GM23338 (cell line): ENCODE data around the gene AVPR2. TPM values are rescaled to one million over a fixed set of nuclear protein-coding genes. Genes with fewer than 3 reads are reported as not detected.

ENCODE experiments used
- ATAC-seq: fragments of 200-7000 bp; cut with Tn5 transposase; 3 replicates; pipeline ENCODE4 v1.9.1; 2020
- DNase-seq: peaks from one replicate; pipeline ENCODE4 v3.0.0-alpha.2; 2015; ENCODE audit warnings: low spot score
- H2AFZ ChIP-seq: fragments of 200-600 bp; sonication (generic); 2 replicates; pipeline ENCODE4 v1.8.0; 2016; ENCODE audit warnings: antibody characterized with exemption, mild to moderate bottlenecking, moderate library complexity
- H3F3A ChIP-seq: fragments of 200-600 bp; sonication (generic); replicated peaks from 2 replicates; pipeline ENCODE4 v1.8.0; 2017; ENCODE audit warnings: antibody characterized with exemption, mixed run types, low read depth
- H3K27ac ChIP-seq: fragments of 200-600 bp; sonication (generic); 2 replicates; pipeline ENCODE4 v1.6.1; 2016; ENCODE audit warnings: low read depth
- H3K27me3 ChIP-seq: fragments of 200-600 bp; sonication (generic); 2 replicates; pipeline ENCODE4 v1.8.0; 2016; ENCODE audit warnings: mild to moderate bottlenecking, mixed run types, moderate library complexity; ENCODE audit not compliant: insufficient read depth
- H3K36me3 ChIP-seq: fragments of 200-600 bp; sonication (generic); 2 replicates; pipeline ENCODE4 v1.8.0; 2016; ENCODE audit warnings: mild to moderate bottlenecking; ENCODE audit not compliant: insufficient read depth
- H3K4me1 ChIP-seq: fragments of 200-600 bp; sonication (generic); 2 replicates; pipeline ENCODE4 v1.8.0; 2016; ENCODE audit warnings: mild to moderate bottlenecking, moderate library complexity; ENCODE audit not compliant: insufficient read depth
- H3K4me2 ChIP-seq: fragments of 200-600 bp; sonication (generic); 2 replicates; pipeline ENCODE4 v1.7.1; 2017; ENCODE audit warnings: mixed run types
- H3K4me3 ChIP-seq: fragments of 200-600 bp; sonication (generic); 2 replicates; pipeline ENCODE4 v1.6.1; 2016; ENCODE audit warnings: mixed run types
- H3K79me2 ChIP-seq: fragments of 200-600 bp; sonication (generic); replicated peaks from 2 replicates; pipeline ENCODE4 v1.8.0; 2017; ENCODE audit warnings: mild to moderate bottlenecking; ENCODE audit not compliant: insufficient read depth
- H3K9me2 ChIP-seq: fragments of 200-600 bp; sonication (generic); 2 replicates; pipeline ENCODE4 v1.8.0; 2017; ENCODE audit not compliant: insufficient read depth
- H4K20me1 ChIP-seq: fragments of 200-600 bp; sonication (generic); replicated peaks from 2 replicates; pipeline ENCODE4 v1.8.0; 2017; ENCODE audit warnings: mild to moderate bottlenecking; ENCODE audit not compliant: insufficient read depth
- H3K27ac Mint-ChIP-seq: 2 replicates; pipeline ENCODE4 v1.8.0; 2020; ENCODE audit warnings: inconsistent platforms, mild to moderate bottlenecking, moderate library complexity, mixed read lengths
- H3K27me3 Mint-ChIP-seq: 3 replicates; pipeline ENCODE4 v1.8.0; 2022; ENCODE audit warnings: low read depth, mild to moderate bottlenecking, moderate library complexity, mixed read lengths, inconsistent platforms; ENCODE audit not compliant: insufficient read depth, poor library complexity
- H3K36me3 Mint-ChIP-seq: 3 replicates; pipeline ENCODE4 v1.8.0; 2021; ENCODE audit warnings: low read depth, mild to moderate bottlenecking, inconsistent platforms, moderate library complexity, mixed read lengths
- H3K4me1 Mint-ChIP-seq: 3 replicates; pipeline ENCODE4 v1.8.0; 2020; ENCODE audit warnings: mild to moderate bottlenecking, inconsistent platforms, mixed read lengths
- H3K4me3 Mint-ChIP-seq: 3 replicates; pipeline ENCODE4 v1.8.0; 2021; ENCODE audit warnings: moderate library complexity, mild to moderate bottlenecking, inconsistent platforms, mixed read lengths
- H3K9me3 Mint-ChIP-seq: 3 replicates; pipeline ENCODE4 v1.8.0; 2020; ENCODE audit warnings: moderate library complexity, mild to moderate bottlenecking, inconsistent platforms, mixed read lengths
- CREB1 ChIP-seq: fragments of 250-450 bp; sonication (Bioruptor Pico); IDR thresholded peaks from 2 replicates; pipeline ENCODE4 v1.5.0; 2020; ENCODE audit warnings: low read depth, mild to moderate bottlenecking, moderate library complexity
- ETS1 ChIP-seq: IDR thresholded peaks from 2 replicates; pipeline ENCODE4 v1.6.1; 2016; ENCODE audit warnings: antibody characterized with exemption
- EZH2phosphoT487 ChIP-seq: fragments of 200-600 bp; sonication (generic); IDR thresholded peaks from one replicate; pipeline ENCODE4 v1.8.1; 2018; ENCODE audit warnings: antibody characterized with exemption; ENCODE audit not compliant: unreplicated experiment
- ZNF114 ChIP-seq: fragments of 250-450 bp; sonication (Bioruptor Pico); IDR thresholded peaks from 2 replicates; pipeline ENCODE4 v1.5.0; 2020; ENCODE audit warnings: mild to moderate bottlenecking, moderate library complexity
- ZNF331 ChIP-seq: fragments of 250-450 bp; sonication (Bioruptor Pico); IDR thresholded peaks from 2 replicates; pipeline ENCODE4 v1.5.0; 2020; ENCODE audit warnings: low read depth, mild to moderate bottlenecking, moderate library complexity
- polyA plus RNA-seq: library from polyadenylated mRNA; unstranded; fragments of >200 nt; fragmentation: Nextera tagmentation; extraction: Ambion mirVana; gene quantifications from 2 replicates; pipeline ENCODE4 v1.2.1, GENCODE V29; 2016
- total RNA-seq: library from RNA; depleted of rRNA; stranded (reverse); fragments of >200 nt; shearing (Covaris generic); gene quantifications from 2 replicates; pipeline ENCODE4 v1.2.3, GENCODE V29; 2014
- TF ChIP-seq, protein P1 (sequence below), 2 experiments: fragments of 200-600 bp in 1 of 2; sonication (generic) in 1 of 2; conservative IDR thresholded peaks; 2 replicates each; pipeline versions ENCODE4 v1.5.1 to v1.6.1; 2016 to 2017; ENCODE audit warnings: antibody characterized with exemption in 2 of 2, low read depth in 2 of 2, mild to moderate bottlenecking in 2 of 2, moderate library complexity in 1 of 2
- TF ChIP-seq, protein P2 (sequence below): fragments of 250-450 bp; sonication (Bioruptor Pico); IDR thresholded peaks from 2 replicates; pipeline ENCODE4 v1.5.0; 2020; ENCODE audit warnings: mild to moderate bottlenecking, moderate library complexity

The AVPR2 gene
- total and polyA plus RNA-seq, 2 experiments from 2014 or later, result not detected

- TF ChIP-seq CREB1 (no peak), ZNF331 (CRISPR knock-in tag) (no peak), ZNF114 (CRISPR knock-in tag) (no peak), ETS1 (no peak), EZH2phosphoT487 (no peak)
- TF ChIP-seq, protein P1, sequence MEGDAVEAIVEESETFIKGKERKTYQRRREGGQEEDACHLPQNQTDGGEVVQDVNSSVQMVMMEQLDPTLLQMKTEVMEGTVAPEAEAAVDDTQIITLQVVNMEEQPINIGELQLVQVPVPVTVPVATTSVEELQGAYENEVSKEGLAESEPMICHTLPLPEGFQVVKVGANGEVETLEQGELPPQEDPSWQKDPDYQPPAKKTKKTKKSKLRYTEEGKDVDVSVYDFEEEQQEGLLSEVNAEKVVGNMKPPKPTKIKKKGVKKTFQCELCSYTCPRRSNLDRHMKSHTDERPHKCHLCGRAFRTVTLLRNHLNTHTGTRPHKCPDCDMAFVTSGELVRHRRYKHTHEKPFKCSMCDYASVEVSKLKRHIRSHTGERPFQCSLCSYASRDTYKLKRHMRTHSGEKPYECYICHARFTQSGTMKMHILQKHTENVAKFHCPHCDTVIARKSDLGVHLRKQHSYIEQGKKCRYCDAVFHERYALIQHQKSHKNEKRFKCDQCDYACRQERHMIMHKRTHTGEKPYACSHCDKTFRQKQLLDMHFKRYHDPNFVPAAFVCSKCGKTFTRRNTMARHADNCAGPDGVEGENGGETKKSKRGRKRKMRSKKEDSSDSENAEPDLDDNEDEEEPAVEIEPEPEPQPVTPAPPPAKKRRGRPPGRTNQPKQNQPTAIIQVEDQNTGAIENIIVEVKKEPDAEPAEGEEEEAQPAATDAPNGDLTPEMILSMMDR (conservative IDR thresholded peaks at IDR 0.05; ENCODE audit: low read depth in 2 of 2), result no peak
- TF ChIP-seq, protein P2, sequence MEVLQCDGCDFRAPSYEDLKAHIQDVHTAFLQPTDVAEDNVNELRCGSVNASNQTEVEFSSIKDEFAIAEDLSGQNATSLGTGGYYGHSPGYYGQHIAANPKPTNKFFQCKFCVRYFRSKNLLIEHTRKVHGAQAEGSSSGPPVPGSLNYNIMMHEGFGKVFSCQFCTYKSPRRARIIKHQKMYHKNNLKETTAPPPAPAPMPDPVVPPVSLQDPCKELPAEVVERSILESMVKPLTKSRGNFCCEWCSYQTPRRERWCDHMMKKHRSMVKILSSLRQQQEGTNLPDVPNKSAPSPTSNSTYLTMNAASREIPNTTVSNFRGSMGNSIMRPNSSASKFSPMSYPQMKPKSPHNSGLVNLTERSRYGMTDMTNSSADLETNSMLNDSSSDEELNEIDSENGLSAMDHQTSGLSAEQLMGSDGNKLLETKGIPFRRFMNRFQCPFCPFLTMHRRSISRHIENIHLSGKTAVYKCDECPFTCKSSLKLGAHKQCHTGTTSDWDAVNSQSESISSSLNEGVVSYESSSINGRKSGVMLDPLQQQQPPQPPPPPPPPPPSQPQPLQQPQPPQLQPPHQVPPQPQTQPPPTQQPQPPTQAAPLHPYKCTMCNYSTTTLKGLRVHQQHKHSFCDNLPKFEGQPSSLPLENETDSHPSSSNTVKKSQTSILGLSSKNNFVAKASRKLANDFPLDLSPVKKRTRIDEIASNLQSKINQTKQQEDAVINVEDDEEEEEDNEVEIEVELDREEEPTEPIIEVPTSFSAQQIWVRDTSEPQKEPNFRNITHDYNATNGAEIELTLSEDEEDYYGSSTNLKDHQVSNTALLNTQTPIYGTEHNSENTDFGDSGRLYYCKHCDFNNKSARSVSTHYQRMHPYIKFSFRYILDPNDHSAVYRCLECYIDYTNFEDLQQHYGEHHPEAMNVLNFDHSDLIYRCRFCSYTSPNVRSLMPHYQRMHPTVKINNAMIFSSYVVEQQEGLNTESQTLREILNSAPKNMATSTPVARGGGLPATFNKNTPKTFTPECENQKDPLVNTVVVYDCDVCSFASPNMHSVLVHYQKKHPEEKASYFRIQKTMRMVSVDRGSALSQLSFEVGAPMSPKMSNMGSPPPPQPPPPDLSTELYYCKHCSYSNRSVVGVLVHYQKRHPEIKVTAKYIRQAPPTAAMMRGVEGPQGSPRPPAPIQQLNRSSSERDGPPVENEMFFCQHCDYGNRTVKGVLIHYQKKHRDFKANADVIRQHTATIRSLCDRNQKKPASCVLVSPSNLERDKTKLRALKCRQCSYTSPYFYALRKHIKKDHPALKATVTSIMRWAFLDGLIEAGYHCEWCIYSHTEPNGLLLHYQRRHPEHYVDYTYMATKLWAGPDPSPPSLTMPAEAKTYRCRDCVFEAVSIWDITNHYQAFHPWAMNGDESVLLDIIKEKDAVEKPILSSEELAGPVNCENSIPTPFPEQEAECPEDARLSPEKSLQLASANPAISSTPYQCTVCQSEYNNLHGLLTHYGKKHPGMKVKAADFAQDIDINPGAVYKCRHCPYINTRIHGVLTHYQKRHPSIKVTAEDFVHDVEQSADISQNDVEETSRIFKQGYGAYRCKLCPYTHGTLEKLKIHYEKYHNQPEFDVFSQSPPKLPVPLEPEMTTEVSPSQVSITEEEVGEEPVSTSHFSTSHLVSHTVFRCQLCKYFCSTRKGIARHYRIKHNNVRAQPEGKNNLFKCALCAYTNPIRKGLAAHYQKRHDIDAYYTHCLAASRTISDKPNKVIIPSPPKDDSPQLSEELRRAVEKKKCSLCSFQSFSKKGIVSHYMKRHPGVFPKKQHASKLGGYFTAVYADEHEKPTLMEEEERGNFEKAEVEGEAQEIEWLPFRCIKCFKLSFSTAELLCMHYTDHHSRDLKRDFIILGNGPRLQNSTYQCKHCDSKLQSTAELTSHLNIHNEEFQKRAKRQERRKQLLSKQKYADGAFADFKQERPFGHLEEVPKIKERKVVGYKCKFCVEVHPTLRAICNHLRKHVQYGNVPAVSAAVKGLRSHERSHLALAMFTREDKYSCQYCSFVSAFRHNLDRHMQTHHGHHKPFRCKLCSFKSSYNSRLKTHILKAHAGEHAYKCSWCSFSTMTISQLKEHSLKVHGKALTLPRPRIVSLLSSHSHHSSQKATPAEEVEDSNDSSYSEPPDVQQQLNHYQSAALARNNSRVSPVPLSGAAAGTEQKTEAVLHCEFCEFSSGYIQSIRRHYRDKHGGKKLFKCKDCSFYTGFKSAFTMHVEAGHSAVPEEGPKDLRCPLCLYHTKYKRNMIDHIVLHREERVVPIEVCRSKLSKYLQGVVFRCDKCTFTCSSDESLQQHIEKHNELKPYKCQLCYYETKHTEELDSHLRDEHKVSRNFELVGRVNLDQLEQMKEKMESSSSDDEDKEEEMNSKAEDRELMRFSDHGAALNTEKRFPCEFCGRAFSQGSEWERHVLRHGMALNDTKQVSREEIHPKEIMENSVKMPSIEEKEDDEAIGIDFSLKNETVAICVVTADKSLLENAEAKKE (CRISPR knock-in tag), result no peak
- no peaks in the 10 kb centered on the region for H3K27me3 ChIP-seq
- Mint-ChIP-seq H3K36me3 (peaks cover 8% of the 10 kb centered on the region), H3K9me3 (no peaks in the 10 kb centered on the region; the same call in 2 of the 3 replicates), H3K4me3 (no peak overlapping the region), H3K4me1 (peaks cover 52% of the 10 kb centered on the region), H3K27ac (no peak overlapping the region), H3K27me3 (peaks cover 10% of the 10 kb centered on the region)
- no peak overlapping the region for H3K4me2 ChIP-seq
- no peak overlapping the region for H3K27ac ChIP-seq
- DNase-seq (no peak), ATAC-seq (no peak)
- H3K79me2 ChIP-seq, result no peaks in the 10 kb centered on the region
- H3K4me3 ChIP-seq, result no peak overlapping the region
- H2AFZ ChIP-seq, result no peak overlapping the region
- no peaks in the 10 kb centered on the region for H3K9me2 ChIP-seq
- H3F3A ChIP-seq, result no peaks in the 10 kb centered on the region
- no peaks in the 10 kb centered on the region for H3K36me3 ChIP-seq
- peaks cover 16% of the 10 kb centered on the region; the same call in 1 of the 2 replicates for H3K4me1 ChIP-seq
- H4K20me1 ChIP-seq, result no peaks in the 10 kb centered on the region
Observed at GRCh38 chrX:153873282-153874084, 31.0 kb upstream of the AVPR2 start.
